H1 (cell line): ENCODE data around the gene DCUN1D4. TPM values are rescaled to one million over a fixed set of nuclear protein-coding genes. Genes with fewer than 3 reads are reported as not detected.

Source experiments
- CTCF ChIA-PET: fragments of 300-600 bp; sonication (Branson Sonifier 250); formaldehyde crosslinking; loops from one replicate; lab custom pipeline; 2021; ENCODE audit not compliant: partially characterized antibody; lab: Charles Lee
- POLR2A ChIA-PET: fragments of 300-600 bp; sonication (Branson Sonifier 250); formaldehyde crosslinking; loops from one replicate; lab custom pipeline; 2021; ENCODE audit warnings: inconsistent platforms; ENCODE audit not compliant: partially characterized antibody; lab: Charles Lee
- DNase-seq, 2 experiments: peaks; one replicate each; pipeline versions ENCODE4 v3.0.0 to v3.0.0-alpha.2; 2010 to 2022; ENCODE audit warnings: low spot score in 2 of 2, low read depth in 1 of 2, mixed read lengths in 1 of 2
- FAIRE-seq: peaks from 2 replicates; lab custom pipeline; 2011; peaks lifted over from hg19 to GRCh38; lab: Jason Lieb, UNC
- H2AFZ ChIP-seq: 2 replicates; pipeline ENCODE4 v1.8.1; 2012; ENCODE audit warnings: low read length, inconsistent platforms
- H2AK5ac ChIP-seq: 2 replicates; pipeline ENCODE4 v1.6.1; 2013; ENCODE audit warnings: low read depth, low read length
- H2BK120ac ChIP-seq: replicated peaks from 2 replicates; pipeline ENCODE3; 2013; ENCODE audit warnings: low read depth, low read length, inconsistent platforms
- H2BK12ac ChIP-seq: 2 replicates; pipeline ENCODE4 v1.6.1; 2013; ENCODE audit warnings: low read depth, low read length
- H2BK15ac ChIP-seq: 2 replicates; pipeline ENCODE4 v1.6.1; 2013; ENCODE audit warnings: low read length
- H2BK20ac ChIP-seq: 2 replicates; pipeline ENCODE4 v1.6.1; 2013; ENCODE audit warnings: low read length
- H2BK5ac ChIP-seq: 2 replicates; pipeline ENCODE4 v1.6.1; 2013; ENCODE audit warnings: low read depth, low read length
- H3K14ac ChIP-seq: 2 replicates; pipeline ENCODE4 v1.6.1; 2013; ENCODE audit warnings: inconsistent platforms; ENCODE audit not compliant: insufficient read length
- H3K18ac ChIP-seq: 2 replicates; pipeline ENCODE4 v1.6.1; 2013; ENCODE audit warnings: low read length; ENCODE audit errors: extremely low read depth
- H3K23ac ChIP-seq: 2 replicates; pipeline ENCODE4 v1.6.1; 2013; ENCODE audit warnings: inconsistent platforms; ENCODE audit not compliant: insufficient read length
- H3K23me2 ChIP-seq: 2 replicates; pipeline ENCODE4 v1.6.1; 2013; ENCODE audit warnings: low read depth, low read length
- H3K27ac ChIP-seq: 2 replicates; pipeline ENCODE4 v1.6.1; 2011; ENCODE audit warnings: low read depth, low read length, inconsistent platforms
- H3K27me3 ChIP-seq, 4 experiments: replicated peaks in 1 of 4; 1 replicate in 1 of 4; 2 replicates in 3 of 4; pipeline versions ENCODE4 v1.6.1 to v1.8.1; 2011 to 2013; ENCODE audit warnings: low read length in 3 of 4, mild to moderate bottlenecking in 3 of 4, inconsistent platforms in 2 of 4, mixed read lengths in 2 of 4, moderate library complexity in 1 of 4; ENCODE audit not compliant: control insufficient read depth in 3 of 4, insufficient read depth in 3 of 4; ENCODE audit errors: extremely low read depth in 1 of 4
- H3K36me3 ChIP-seq, 4 experiments: 2 replicates each; pipeline versions ENCODE4 v1.6.1 to v1.8.1; 2011 to 2013; ENCODE audit warnings: mild to moderate bottlenecking in 4 of 4, low read length in 3 of 4, moderate library complexity in 2 of 4, control low read depth in 1 of 4, inconsistent platforms in 1 of 4; ENCODE audit not compliant: insufficient read depth in 4 of 4, control insufficient read depth in 2 of 4
- H3K4ac ChIP-seq: replicated peaks from 2 replicates; pipeline ENCODE3; 2013; ENCODE audit warnings: low read length, low read depth, mixed read lengths, inconsistent platforms; ENCODE audit not compliant: insufficient read length
- H3K4me1 ChIP-seq, 4 experiments: replicated peaks in 1 of 4; 1 replicate in 1 of 4; 2 replicates in 3 of 4; pipeline versions ENCODE4 v1.6.1 to v1.8.1; 2011 to 2013; ENCODE audit warnings: low read length in 3 of 4, inconsistent platforms in 2 of 4, mixed read lengths in 1 of 4; ENCODE audit not compliant: insufficient read depth in 4 of 4, control insufficient read depth in 3 of 4
- H3K4me2 ChIP-seq, 2 experiments: 2 replicates each; pipeline versions ENCODE4 v1.6.1 to v1.8.1; 2011 to 2013; ENCODE audit warnings: low read depth in 2 of 2, low read length in 2 of 2, control low read depth in 1 of 2, inconsistent platforms in 1 of 2, mild to moderate bottlenecking in 1 of 2; ENCODE audit not compliant: insufficient read depth in 1 of 2
- H3K4me3 ChIP-seq, 4 experiments: fragments of 200-600, 300-600 bp in 1 of 4; sonication (generic), shearing (Covaris generic), sonication (Bioruptor Twin) in 1 of 4; 2 replicates each; pipeline versions ENCODE4 v1.5.1 to v1.8.1; 2011 to 2016; ENCODE audit warnings: low read length in 4 of 4, low read depth in 3 of 4, control low read depth in 2 of 4, inconsistent platforms in 2 of 4, mild to moderate bottlenecking in 2 of 4, mixed read lengths in 1 of 4, moderate library complexity in 1 of 4; ENCODE audit not compliant: insufficient read depth in 2 of 4; ENCODE audit errors: extremely low read depth in 1 of 4
- H3K56ac ChIP-seq: replicated peaks from 2 replicates; pipeline ENCODE3; 2013; ENCODE audit warnings: low read depth, mild to moderate bottlenecking, mixed read lengths, low read length, inconsistent platforms; ENCODE audit not compliant: insufficient read length
- H3K79me1 ChIP-seq: 2 replicates; pipeline ENCODE4 v1.6.1; 2013; ENCODE audit warnings: low read depth, low read length, control low read depth
- H3K79me2 ChIP-seq, 2 experiments: 2 replicates each; pipeline versions ENCODE4 v1.6.1 to v1.8.1; 2012 to 2013; ENCODE audit warnings: low read length in 2 of 2, mild to moderate bottlenecking in 2 of 2, inconsistent platforms in 1 of 2; ENCODE audit not compliant: insufficient read depth in 2 of 2, control insufficient read depth in 1 of 2
- H3K9ac ChIP-seq, 4 experiments: replicated peaks in 1 of 4; 1 replicate in 1 of 4; 2 replicates in 3 of 4; pipeline versions ENCODE4 v1.6.1 to v1.8.1; 2011 to 2013; ENCODE audit warnings: low read depth in 3 of 4, low read length in 3 of 4, control low read depth in 2 of 4, mild to moderate bottlenecking in 2 of 4, moderate library complexity in 2 of 4, inconsistent platforms in 1 of 4; ENCODE audit errors: extremely low read depth in 1 of 4
- H3K9me3 ChIP-seq, 2 experiments: 2 replicates each; pipeline versions ENCODE4 v1.6.1 to v1.8.1; 2012 to 2013; ENCODE audit warnings: mild to moderate bottlenecking in 2 of 2, moderate library complexity in 2 of 2, control low read depth in 1 of 2, inconsistent platforms in 1 of 2, low read depth in 1 of 2, low read length in 1 of 2, mixed read lengths in 1 of 2; ENCODE audit not compliant: insufficient read depth in 2 of 2
- H4K20me1 ChIP-seq, 2 experiments: replicated peaks in 1 of 2; 2 replicates each; pipeline versions ENCODE3 to v1.8.1; 2011 to 2013; ENCODE audit warnings: inconsistent platforms in 2 of 2, low read length in 2 of 2, mild to moderate bottlenecking in 1 of 2; ENCODE audit not compliant: insufficient read depth in 2 of 2, control insufficient read depth in 1 of 2
- H4K5ac ChIP-seq: 2 replicates; pipeline ENCODE4 v1.6.1; 2013; ENCODE audit warnings: low read length, low read depth, mixed read lengths, inconsistent platforms; ENCODE audit not compliant: insufficient read length
- H4K8ac ChIP-seq: 2 replicates; pipeline ENCODE4 v1.8.0; 2013; ENCODE audit warnings: mild to moderate bottlenecking, moderate library complexity, low read length, inconsistent platforms; ENCODE audit not compliant: insufficient read depth; ENCODE audit errors: extremely low read depth
- H4K91ac ChIP-seq: replicated peaks from 2 replicates; pipeline ENCODE3; 2013; ENCODE audit warnings: low read length, mixed read lengths, inconsistent platforms; ENCODE audit not compliant: insufficient read length
- WGBS, 2 experiments: shearing (Covaris generic) in 1 of 2; methylation state at CpG; one replicate each; pipeline versions ENCODE4 v1.1.6 to v1.1.7; 2013 to 2015; ENCODE audit warnings: low lambda C conversion rate in 2 of 2, mixed read lengths in 2 of 2, inconsistent platforms in 1 of 2, low coverage in 1 of 2, missing lambda C conversion rate in 1 of 2; ENCODE audit not compliant: insufficient replicate concordance in 2 of 2, insufficient coverage in 1 of 2, insufficient read length in 1 of 2; ENCODE audit errors: extremely low coverage in 1 of 2, missing lambda C conversion rate in 1 of 2; 5-methylcytosine and 5-hydroxymethylcytosine counted together
- polyA plus RNA-seq, 7 experiments: library from polyadenylated mRNA; depleted of rRNA in 3 of 7; stranded (reverse) in 5 of 7; unstranded in 2 of 7; fragments of >200 nt in 5 of 7; fragments of 200-250 nt in 2 of 7; gene quantifications; 1 replicate in 5 of 7; 2 replicates in 1 of 7; 4 replicates in 1 of 7; pipeline versions ENCODE4 v1.2.1 to v1.2.3, GENCODE V29; 2011 to 2013; ENCODE audit warnings: missing spikeins in 2 of 7, mixed read lengths in 2 of 7
- total RNA-seq: library from RNA; stranded (reverse); fragmentation: NEBNext Ultra II Directional; extraction: Animal tissue kit (Norgen Biotek cat#: 25700); gene quantifications from 2 replicates; pipeline ENCODE4 v1.2.1, GENCODE V29; 2021

Gene DCUN1D4
- total and polyA plus RNA-seq, 2 of the 8 experiments (the other 6 are each of a cell fraction or from before 2014, with no cell fraction given) = 22.9 to 55.9 TPM

- no peaks in the 10 kb centered on the region for H3K4me1 ChIP-seq
- no peak overlapping the region for H3K4ac ChIP-seq
- H3K18ac ChIP-seq = no peak overlapping the region
- H3K4me3 ChIP-seq = no peak overlapping the region
- no peak overlapping the region for H4K91ac ChIP-seq
- H2BK15ac ChIP-seq = no peak overlapping the region
- H2BK12ac ChIP-seq = no peak overlapping the region
- no peaks in the 10 kb centered on the region for H3K36me3 ChIP-seq
- no peak overlapping the region for H4K5ac ChIP-seq
- H2BK120ac ChIP-seq = no peak overlapping the region
- no peak overlapping the region for H3K4me2 ChIP-seq
- no peak for FAIRE-seq
- H4K8ac ChIP-seq = no peak overlapping the region
- WGBS, 2 experiments = 90% methylated on average over 8 of the region's 8 CpGs; no CpG with 5 or more reads in 1 of the 2 experiments
- peaks cover 22 to 24% of the 10 kb centered on the region in 2 experiments; a peak in 3 of 4 replicates for H3K9me3 ChIP-seq
- H3K27me3 ChIP-seq = no peaks in the 10 kb centered on the region
- ChIA-PET POLR2A (no interaction called here), CTCF (interaction anchor here (0.6 kb wide), 1 partner anchor 1867 kb away, joined by 3 read pairs; no protein-coding TSS in a partner anchor)
- DNase-seq = no peak
- H3K9ac ChIP-seq = no peak overlapping the region
- H2AFZ ChIP-seq = no peak overlapping the region
- no peak overlapping the region for H2AK5ac ChIP-seq
- H3K23me2 ChIP-seq = no peaks in the 10 kb centered on the region
- H3K27ac ChIP-seq = no peak overlapping the region
- no peaks in the 10 kb centered on the region for H3K79me1 ChIP-seq
- H4K20me1 ChIP-seq = no peaks in the 10 kb centered on the region
- H2BK20ac ChIP-seq = no peak overlapping the region
- H3K79me2 ChIP-seq = no peaks in the 10 kb centered on the region
- H3K23ac ChIP-seq = no peak overlapping the region
- no peak overlapping the region for H2BK5ac ChIP-seq
- no peak overlapping the region for H3K14ac ChIP-seq
- H3K56ac ChIP-seq = no peak overlapping the region
Observed at GRCh38 chr4:51820443-51821234, 22.3 kb upstream of the DCUN1D4 start.
